Bronchial epithelial cell (primary cell): ENCODE results near the gene C17orf100. TPM values are rescaled to one million over a fixed set of nuclear protein-coding genes. Genes with fewer than 3 reads are reported as not detected.

Source experiments
- DNase-seq: peaks from one replicate; pipeline ENCODE4 v3.0.0-alpha.2; 2010; ENCODE audit warnings: low read depth
- FAIRE-seq: peaks from 2 replicates; lab custom pipeline; 2011; peaks lifted over from hg19 to GRCh38; lab: Jason Lieb, UNC
- H3K27me3 ChIP-seq: 2 replicates; pipeline ENCODE4 v1.5.1; 2011; ENCODE audit warnings: low read length; ENCODE audit not compliant: control insufficient read depth, insufficient read depth
- H3K36me3 ChIP-seq: 2 replicates; pipeline ENCODE4 v1.5.1; 2011; ENCODE audit warnings: low read length; ENCODE audit not compliant: control insufficient read depth, insufficient read depth
- H3K4me3 ChIP-seq: 2 replicates; pipeline ENCODE4 v1.5.1; 2011; ENCODE audit warnings: mild to moderate bottlenecking, low read depth, low read length, control low read depth
- CTCF ChIP-seq: IDR thresholded peaks from 2 replicates; pipeline ENCODE4 v1.5.1; 2011; ENCODE audit warnings: mild to moderate bottlenecking, moderate library complexity, low read length, control low read depth, inconsistent platforms; ENCODE audit not compliant: insufficient read depth, severe bottlenecking
- total RNA-seq: library from RNA; depleted of rRNA; stranded (reverse); fragments of >200 nt; gene quantifications from 2 replicates; pipeline ENCODE4 v1.2.1, GENCODE V29; 2014

The C17orf100 gene
- total RNA-seq, 1 donor from 2014 or later = 0.53 TPM

- FAIRE-seq (no peak), DNase-seq (no peak)
- H3K27me3 ChIP-seq = no peaks in the 10 kb centered on the region
- no peak for TF ChIP-seq CTCF
- no peak overlapping the region for H3K4me3 ChIP-seq
- peaks cover 9% of the 10 kb centered on the region for H3K36me3 ChIP-seq
Observed at GRCh38 chr17:6633263-6633662, 18.3 kb upstream of the C17orf100 start.

- H3K4me3 ChIP-seq = no peak overlapping the region
- TF ChIP-seq CTCF = no peak
- no peak for FAIRE-seq
- peaks cover 8% of the 10 kb centered on the region for H3K36me3 ChIP-seq
- DNase-seq = no peak
- H3K27me3 ChIP-seq = no peaks in the 10 kb centered on the region
Observed at GRCh38 chr17:6636105-6636504, 15.5 kb upstream of the C17orf100 start.

- Histone ChIP-seq H3K36me3 (peaks cover 8% of the 10 kb centered on the region), H3K4me3 (no peak overlapping the region), H3K27me3 (no peaks in the 10 kb centered on the region)
- no peak for DNase-seq
- no peak for FAIRE-seq
- no peak for TF ChIP-seq CTCF
Observed at GRCh38 chr17:6636616-6637457, 14.7 kb upstream of the C17orf100 start.

GRCh38 chr17:6637458-6637840, 14.1 kb upstream of the C17orf100 start:
- FAIRE-seq = no peak
- Histone ChIP-seq H3K4me3 (no peak overlapping the region), H3K27me3 (no peaks in the 10 kb centered on the region), H3K36me3 (peaks cover 9% of the 10 kb centered on the region)
- no peak for DNase-seq
- no peak for TF ChIP-seq CTCF

GRCh38 chr17:6638046-6638908, 13.3 kb upstream of the C17orf100 start:
- H3K4me3 ChIP-seq = no peak overlapping the region
- H3K27me3 ChIP-seq = no peaks in the 10 kb centered on the region
- peaks cover 5% of the 10 kb centered on the region for H3K36me3 ChIP-seq
- DNase-seq (no peak), FAIRE-seq (no peak)
- no peak for TF ChIP-seq CTCF
